HG02610 (cell line): ENCODE results near the gene H6PD.

ENCODE experiments used
- ATAC-seq: cut with Tn5 transposase; IDR thresholded peaks from one replicate; pipeline ENCODE4 v1.9.1; 2021; ENCODE audit warnings: mild to moderate bottlenecking, moderate library complexity; ENCODE audit not compliant: unreplicated experiment

H6PD gene

DNA sequence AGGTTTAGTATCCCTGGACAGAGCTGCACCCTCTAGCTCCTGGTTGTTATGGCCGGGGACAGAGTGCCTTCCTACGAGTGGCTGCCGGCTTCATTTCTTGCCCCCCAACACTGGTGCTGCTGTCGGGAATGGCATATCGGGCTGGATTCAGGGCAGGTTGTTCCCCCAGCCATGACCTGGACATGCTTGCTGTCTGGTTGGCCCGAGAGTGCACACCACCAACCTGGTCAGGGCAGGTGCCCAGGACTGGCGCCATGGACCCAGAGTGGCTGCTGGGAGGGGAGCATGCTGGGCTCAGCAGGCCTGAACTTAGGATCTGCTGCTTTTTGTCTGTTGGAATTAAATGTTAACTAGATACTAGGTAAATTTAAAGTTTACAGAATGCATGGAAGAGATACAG is 21.8 kb downstream of the H6PD start:
- ATAC-seq, result no peak

- no peak for ATAC-seq
Observed at GRCh38 chr1:9257851-9258250, 23.3 kb downstream of the H6PD start.

DNA sequence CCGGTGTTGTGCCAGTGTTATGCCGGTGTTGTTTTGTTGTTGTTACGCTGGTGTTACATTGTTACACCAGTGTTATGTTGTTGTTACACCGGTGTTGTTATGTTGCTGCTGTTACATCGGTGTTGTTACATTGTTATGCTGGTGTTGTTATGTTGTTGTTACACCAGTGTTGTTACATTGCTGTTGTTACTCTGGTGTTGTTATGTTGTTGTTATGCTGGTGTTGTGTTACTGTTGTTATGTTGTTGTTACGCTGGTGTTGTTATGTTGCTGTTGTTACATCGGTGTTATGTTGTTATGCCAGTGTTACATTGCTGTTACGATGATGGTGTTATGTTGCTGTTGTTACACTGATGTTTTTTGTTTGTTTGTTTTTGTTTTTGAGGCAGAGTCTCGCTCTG is 24.1 kb downstream of the H6PD start:
- no peak for ATAC-seq

DNA sequence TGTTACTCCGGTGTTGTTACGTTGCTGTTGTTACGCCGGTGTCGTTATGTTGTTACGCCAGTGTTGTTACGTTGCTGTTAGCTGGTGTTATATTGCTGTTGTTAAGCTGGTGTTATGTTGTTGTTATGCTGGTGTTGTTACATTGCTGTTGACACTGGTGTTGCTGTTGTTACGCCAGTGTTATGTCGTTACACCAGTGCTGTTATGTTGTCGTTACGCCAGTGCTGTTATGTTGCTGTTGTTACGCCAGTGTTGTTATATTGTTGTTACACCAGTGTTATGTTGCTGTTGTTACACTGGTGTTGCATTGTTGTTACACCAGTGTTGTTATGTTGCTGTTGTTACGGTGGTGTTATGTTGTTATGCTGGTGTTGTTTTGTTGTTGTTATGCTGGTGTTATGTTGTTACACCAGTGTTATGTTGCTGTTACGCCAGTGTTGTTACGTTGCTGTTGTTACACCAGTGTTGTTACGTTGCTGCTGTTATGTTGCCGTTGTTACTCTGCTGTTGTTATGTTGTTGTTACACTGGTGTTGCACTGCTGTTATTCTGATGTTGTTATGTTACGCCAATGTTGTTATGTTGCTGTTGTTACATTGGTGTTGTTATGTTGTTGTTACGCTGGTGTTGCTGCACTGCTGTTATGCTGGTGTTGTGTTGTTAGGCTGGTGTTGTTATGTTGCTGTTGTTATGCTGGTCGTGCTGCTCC is 25.6 kb downstream of the H6PD start:
- no peak for ATAC-seq

DNA sequence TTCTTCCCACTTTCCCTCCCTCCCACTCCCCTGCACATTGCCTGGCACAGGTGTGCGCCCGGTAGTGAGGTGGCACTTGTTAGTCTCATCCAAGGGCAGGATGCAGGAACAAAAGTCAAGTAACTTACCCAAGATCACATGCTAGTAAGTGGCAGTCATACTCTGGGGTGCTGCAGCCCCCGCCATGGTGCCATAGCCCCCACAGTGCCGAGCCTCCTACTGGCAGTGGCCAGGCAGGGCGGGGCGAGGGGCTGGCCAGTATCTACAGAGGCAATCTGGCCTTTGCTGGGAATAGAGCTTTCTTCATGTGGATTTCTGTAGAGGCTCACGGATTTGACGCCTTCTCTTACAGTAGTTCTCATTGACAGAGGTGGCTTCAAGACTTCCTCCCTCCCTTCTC is 26.9 kb downstream of the H6PD start:
- no peak for ATAC-seq

DNA sequence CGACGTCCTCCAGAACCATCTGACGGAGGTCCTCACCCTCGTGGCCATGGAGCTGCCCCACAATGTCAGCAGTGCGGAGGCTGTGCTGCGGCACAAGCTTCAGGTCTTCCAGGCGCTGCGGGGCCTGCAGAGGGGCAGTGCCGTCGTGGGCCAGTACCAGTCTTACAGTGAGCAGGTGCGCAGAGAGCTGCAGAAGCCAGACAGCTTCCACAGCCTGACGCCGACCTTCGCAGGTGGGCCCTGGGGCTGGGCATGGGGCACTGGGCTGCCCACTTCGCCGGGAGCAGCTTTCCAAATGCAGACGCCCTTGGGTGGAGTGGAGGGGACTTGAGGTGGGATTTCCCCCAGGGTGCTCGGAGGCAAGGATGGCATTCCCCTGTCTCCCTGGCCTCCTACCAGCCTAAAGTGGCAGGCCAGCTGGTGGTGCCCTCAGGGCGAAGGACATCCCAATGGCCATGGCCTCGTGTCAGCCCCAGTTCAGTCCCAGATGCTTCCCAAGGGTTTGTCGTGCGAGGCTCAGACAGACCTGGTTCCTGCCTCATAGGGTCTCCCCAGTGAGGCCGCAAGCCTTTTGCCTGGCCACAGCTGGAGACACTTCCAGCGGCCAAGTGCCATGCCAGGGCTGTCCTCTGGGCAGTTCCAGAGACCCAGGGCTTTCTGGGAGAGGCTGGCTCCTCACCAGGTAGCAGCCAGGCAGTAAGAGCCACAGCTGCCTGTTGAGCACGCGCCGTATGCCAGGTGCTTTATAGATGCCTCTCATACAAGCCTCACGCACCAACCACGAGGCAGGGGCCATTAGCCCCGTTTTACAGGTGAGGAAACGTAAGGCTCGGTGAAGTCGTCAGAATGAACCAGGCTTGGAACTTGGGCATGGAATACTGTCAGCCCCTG is 27.8 kb downstream of the H6PD start:
- no peak for ATAC-seq

DNA sequence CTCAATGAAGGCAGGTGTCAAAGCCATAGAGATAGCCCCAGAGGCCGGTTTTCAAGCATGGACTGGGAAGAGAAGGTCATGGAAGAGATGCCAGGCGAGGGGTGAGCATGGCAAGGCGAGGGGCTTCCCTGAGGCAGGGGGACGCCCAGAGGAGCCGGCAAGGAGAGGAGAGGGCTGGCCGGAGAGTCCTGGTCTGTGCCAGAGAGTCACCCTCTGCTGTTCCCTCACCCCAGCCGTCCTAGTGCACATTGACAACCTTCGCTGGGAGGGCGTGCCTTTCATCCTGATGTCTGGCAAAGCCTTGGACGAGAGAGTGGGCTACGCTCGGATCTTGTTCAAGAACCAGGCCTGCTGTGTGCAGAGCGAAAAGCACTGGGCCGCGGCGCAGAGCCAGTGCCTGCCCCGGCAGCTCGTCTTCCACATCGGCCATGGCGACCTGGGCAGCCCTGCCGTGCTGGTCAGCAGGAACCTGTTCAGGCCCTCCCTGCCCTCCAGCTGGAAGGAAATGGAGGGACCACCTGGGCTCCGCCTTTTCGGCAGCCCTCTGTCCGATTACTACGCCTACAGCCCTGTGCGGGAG is 28.8 kb downstream of the H6PD start:
- no peak for ATAC-seq

DNA sequence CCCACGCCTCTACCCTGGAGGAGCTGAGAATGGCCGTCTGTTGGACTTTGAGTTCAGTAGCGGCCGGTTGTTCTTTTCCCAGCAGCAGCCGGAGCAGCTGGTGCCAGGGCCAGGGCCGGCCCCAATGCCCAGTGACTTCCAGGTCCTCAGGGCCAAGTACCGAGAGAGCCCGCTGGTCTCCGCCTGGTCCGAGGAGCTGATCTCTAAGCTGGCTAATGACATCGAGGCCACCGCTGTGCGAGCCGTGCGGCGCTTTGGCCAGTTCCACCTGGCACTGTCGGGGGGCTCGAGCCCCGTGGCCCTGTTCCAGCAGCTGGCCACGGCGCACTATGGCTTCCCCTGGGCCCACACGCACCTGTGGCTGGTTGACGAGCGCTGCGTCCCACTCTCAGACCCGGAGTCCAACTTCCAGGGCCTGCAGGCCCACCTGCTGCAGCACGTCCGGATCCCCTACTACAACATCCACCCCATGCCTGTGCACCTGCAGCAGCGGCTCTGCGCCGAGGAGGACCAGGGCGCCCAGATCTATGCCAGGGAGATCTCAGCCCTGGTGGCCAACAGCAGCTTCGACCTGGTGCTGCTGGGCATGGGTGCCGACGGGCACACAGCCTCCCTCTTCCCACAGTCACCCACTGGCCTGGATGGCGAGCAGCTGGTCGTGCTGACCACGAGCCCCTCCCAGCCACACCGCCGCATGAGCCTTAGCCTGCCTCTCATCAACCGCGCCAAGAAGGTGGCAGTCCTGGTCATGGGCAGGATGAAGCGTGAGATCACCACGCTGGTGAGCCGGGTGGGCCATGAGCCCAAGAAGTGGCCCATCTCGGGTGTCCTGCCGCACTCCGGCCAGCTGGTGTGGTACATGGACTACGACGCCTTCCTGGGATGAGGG is 29.7 kb downstream of the H6PD start:
- ATAC-seq, result no peak

DNA sequence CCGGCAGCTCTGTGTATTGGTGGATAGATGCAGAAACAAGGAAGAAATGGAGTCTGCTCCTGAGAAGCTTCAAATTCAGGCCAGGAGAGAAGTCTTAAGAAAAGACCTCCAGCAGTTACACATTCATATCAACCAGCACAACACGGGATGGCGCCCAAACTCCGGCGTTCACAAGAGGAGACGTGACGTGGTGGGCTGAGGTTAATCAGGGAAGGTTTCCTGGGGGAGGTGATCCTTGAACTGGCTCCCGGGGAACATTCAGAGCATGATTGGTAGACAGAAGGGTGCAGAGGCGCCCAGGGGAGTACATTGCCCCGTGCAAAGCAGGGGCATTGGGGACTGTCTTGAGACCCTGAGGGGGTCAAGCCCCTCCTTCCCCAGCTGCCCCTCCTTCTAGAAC is 30.5 kb downstream of the H6PD start:
- no peak for ATAC-seq

DNA sequence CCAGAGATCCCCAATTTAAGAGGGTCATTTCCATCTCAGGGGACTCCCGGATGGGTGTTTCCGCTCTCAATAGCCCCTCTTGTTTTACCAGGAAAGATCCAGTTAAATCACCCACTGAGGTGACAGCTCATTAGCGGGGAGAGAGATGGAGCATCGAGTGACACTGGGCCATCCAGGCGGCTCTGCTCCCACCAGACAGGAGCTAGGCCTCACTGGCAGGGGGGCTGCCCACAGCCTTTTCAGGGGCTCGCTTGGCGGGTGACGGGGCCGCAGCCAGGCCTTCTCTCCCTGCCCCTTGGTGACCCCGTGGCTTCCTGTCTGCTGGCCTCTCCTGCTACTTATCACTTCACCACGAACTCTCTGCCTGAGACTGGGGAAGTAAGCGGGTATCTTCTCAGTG is 31.4 kb downstream of the H6PD start:
- no peak for ATAC-seq

DNA sequence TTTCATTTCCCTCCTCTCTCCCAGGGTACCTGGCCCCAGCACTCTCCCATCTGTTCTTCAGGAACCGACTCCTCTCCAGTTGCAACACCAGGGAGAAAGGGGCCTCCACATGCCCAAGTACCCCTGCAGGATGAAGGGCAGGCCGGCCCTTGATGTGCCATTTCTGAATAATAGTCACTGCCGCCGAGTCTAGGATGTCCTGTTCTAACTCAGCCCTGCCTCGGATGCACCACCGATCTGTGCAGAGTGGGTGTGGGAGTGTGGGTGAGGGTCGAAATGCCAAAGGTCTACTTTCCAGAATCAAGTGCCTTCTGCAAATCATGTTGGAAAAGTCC is 32.7 kb downstream of the H6PD start:
- no peak for ATAC-seq

- ATAC-seq, result no peak
Observed at GRCh38 chr1:9267827-9268581, 33.4 kb downstream of the H6PD start.

DNA sequence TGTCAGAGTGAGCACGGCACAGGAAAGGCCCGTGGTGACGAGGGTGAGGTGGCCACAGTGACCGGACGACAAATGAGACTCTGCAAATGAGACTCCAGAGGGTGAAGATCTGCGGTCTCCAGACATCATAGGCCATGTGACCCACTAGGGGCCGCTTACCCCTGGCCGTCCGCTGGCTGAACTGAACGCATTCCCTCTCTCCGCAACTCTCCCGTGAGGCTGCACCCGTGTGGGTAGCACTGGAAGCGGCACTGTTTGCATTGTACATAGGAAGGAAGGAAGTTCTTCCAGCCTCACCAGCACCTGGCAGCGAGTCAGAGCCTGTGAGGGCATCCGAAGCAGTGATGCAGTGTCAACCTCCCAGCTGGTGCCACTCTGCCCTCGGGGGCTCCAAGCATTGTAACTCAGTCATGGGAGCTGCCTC is 34.5 kb downstream of the H6PD start:
- ATAC-seq, result no peak

GRCh38 chr1:9269721-9270120 is 35.1 kb downstream of the H6PD start:
- ATAC-seq, result no peak

DNA sequence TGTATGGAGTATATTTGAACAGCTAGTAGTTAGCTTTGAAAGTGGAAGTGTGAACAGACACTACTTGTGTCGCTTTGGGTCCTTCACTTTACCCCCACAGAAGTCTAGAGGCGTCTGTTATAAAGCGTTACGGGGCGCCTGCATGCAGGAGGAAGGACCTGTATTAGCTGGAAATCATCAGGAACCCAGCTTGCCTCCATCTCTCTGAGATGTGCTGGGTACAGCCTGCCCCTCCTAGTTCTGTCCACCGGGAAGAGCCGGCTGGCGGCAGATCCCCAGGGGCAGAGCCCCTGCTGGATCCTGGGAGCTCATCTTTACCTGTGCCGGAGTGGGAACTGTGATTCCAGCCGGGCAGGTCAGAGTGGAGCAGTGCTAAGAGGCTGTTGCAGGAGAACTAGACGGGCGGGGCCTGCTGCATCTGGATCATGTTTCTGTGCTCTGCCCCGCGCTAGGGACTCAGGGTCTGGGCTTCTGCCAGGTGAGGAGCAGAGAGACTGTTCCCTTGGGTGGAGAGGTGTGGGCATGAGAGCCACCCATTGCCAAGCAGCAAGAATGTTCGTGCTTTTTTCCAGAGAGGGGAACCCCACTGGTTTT is 35.8 kb downstream of the H6PD start:
- no peak for ATAC-seq

DNA sequence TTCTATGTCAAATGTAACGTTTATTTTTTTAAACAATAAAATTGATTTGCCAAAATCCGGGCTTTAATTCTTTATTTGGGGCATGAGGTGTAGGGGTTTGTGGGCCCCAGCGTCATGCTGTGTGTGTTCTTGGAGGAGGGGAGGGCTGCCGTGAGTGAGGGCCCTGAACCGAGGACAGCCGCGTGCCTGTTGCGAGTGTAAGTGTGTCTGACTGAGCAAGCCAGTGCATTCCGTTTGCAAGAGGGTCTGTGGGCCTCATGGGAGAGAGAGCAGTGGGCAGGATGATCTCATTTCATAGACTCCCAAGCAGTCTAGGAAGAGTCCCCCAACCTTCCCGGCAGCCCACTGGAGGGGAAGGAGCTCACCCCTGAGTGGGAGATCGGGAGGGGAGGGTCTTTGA is 36.7 kb downstream of the H6PD start:
- ATAC-seq, result no peak

- ATAC-seq, result no peak
Observed at GRCh38 chr1:9271861-9272595, 37.5 kb downstream of the H6PD start.

GRCh38 chr1:9273177-9273576 is 38.6 kb downstream of the H6PD start:
- no peak for ATAC-seq

GRCh38 chr1:9275161-9275560 is 40.6 kb downstream of the H6PD start:
- ATAC-seq, result no peak
